ENCODE data around the gene IDUA. TPM values are rescaled to one million over a fixed set of nuclear protein-coding genes. Genes with fewer than 3 reads are reported as not detected.

IDUA gene
- total RNA-seq, 2 donors from 2014 or later: 23.4 to 31.9 TPM

GRCh38 chr4:978957-979701 is 7.7 kb upstream of the IDUA start:
- no peak overlapping the region for H3K27ac ChIP-seq
- TF ChIP-seq, protein P1, sequence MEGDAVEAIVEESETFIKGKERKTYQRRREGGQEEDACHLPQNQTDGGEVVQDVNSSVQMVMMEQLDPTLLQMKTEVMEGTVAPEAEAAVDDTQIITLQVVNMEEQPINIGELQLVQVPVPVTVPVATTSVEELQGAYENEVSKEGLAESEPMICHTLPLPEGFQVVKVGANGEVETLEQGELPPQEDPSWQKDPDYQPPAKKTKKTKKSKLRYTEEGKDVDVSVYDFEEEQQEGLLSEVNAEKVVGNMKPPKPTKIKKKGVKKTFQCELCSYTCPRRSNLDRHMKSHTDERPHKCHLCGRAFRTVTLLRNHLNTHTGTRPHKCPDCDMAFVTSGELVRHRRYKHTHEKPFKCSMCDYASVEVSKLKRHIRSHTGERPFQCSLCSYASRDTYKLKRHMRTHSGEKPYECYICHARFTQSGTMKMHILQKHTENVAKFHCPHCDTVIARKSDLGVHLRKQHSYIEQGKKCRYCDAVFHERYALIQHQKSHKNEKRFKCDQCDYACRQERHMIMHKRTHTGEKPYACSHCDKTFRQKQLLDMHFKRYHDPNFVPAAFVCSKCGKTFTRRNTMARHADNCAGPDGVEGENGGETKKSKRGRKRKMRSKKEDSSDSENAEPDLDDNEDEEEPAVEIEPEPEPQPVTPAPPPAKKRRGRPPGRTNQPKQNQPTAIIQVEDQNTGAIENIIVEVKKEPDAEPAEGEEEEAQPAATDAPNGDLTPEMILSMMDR (IDR thresholded peaks at IDR 0.05): no peak
- no peaks in the 10 kb centered on the region for H3K4me1 ChIP-seq (ENCODE audit: control insufficient read depth in 1 of 2, low read depth in 2 of 2)
- DNase-seq (ENCODE audit: low spot score) (no peak), ATAC-seq (ENCODE audit: insufficient number of reproducible peaks, low FRiP score, low read depth) (no peak)
- no peaks in the 10 kb centered on the region for H3K9me3 ChIP-seq
- H3K4me3 ChIP-seq: no peak overlapping the region
- no peaks in the 10 kb centered on the region for H3K36me3 ChIP-seq
- H3K27me3 ChIP-seq (replicated peaks; ENCODE audit: insufficient read depth): no peaks in the 10 kb centered on the region

GRCh38 chr4:982291-982690 is 4.6 kb upstream of the IDUA start:
- TF ChIP-seq, protein P1 (IDR thresholded peaks at IDR 0.05): no peak
- Histone ChIP-seq H3K4me1 (ENCODE audit: control insufficient read depth in 1 of 2, low read depth in 2 of 2) (peaks cover 7 to 13% of the 10 kb centered on the region in 2 donors), H3K27me3 (replicated peaks; ENCODE audit: insufficient read depth) (no peaks in the 10 kb centered on the region), H3K4me3 (no peak overlapping the region), H3K9me3 (no peaks in the 10 kb centered on the region), H3K27ac (no peak overlapping the region), H3K36me3 (no peaks in the 10 kb centered on the region)
- no peak for ATAC-seq (ENCODE audit: insufficient number of reproducible peaks, low FRiP score, low read depth)
- DNase-seq (ENCODE audit: low spot score): no peak

- Histone ChIP-seq H3K36me3 (no peaks in the 10 kb centered on the region), H3K4me3 (no peak overlapping the region), H3K27ac (no peak overlapping the region), H3K27me3 (replicated peaks; ENCODE audit: insufficient read depth) (no peaks in the 10 kb centered on the region), H3K9me3 (no peaks in the 10 kb centered on the region), H3K4me1 (ENCODE audit: control insufficient read depth in 1 of 2, low read depth in 2 of 2) (peaks cover 13 to 19% of the 10 kb centered on the region in 2 donors)
- ATAC-seq (ENCODE audit: insufficient number of reproducible peaks, low FRiP score, low read depth): no peak
- DNase-seq (ENCODE audit: low spot score): no peak
- TF ChIP-seq, protein P1 (IDR thresholded peaks at IDR 0.05): no peak
These were observed 4.0 kb upstream of the IDUA start for GRCh38 chr4:982814-983213.

- peaks cover 14 to 24% of the 10 kb centered on the region in 2 donors for H3K4me1 ChIP-seq (ENCODE audit: control insufficient read depth in 1 of 2, low read depth in 2 of 2)
- no peak for ATAC-seq (ENCODE audit: insufficient number of reproducible peaks, low FRiP score, low read depth)
- H3K4me3 ChIP-seq: peak overlapping the region; percentile 45
- TF ChIP-seq, protein P1 (IDR thresholded peaks at IDR 0.05): no peak
- H3K9me3 ChIP-seq: no peaks in the 10 kb centered on the region
- H3K27me3 ChIP-seq (replicated peaks; ENCODE audit: insufficient read depth): no peaks in the 10 kb centered on the region
- no peak for DNase-seq (ENCODE audit: low spot score)
- H3K36me3 ChIP-seq: no peaks in the 10 kb centered on the region
- H3K27ac ChIP-seq: no peak overlapping the region
These were observed 2.3 kb upstream of the IDUA start for GRCh38 chr4:984336-985054.

DNA sequence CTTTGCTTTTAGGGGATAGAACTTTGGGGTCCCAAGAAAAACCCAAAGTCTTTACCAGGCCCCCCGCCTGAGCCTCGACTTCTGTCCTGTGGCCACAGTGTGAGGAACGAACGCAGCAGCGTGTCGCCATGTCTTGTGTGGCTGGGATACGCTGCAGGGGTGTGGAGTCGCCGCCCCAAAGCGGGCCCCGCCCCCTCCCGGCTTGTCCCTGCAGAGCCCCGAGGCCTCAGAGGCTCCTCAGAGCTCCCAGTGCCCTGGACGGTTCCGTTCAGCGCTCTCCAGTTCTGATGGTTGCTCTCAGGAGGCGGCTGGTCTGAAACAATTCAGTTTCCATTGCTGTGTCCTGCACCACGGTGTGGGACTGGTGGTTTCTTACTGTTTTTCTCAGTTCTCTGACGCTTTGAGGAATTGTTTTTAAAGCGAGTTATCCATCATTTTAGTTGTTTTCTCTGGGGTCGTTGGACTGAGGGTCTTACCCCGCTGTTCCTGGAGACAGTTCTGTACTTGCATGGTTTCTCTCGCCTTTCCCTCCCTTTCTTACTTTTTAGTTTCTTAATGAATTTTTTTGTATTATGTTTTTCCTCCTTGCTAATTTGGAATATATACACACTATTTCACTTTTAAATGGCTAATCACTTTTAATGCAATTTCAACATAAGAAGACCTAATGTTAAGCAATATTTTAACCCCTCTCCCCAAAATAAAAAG is 1.6 kb upstream of the IDUA start:
- no peak for DNase-seq (ENCODE audit: low spot score)
- Histone ChIP-seq H3K9me3 (no peaks in the 10 kb centered on the region), H3K4me3 (peak overlapping the region; percentile 45), H3K27me3 (replicated peaks; ENCODE audit: insufficient read depth) (no peaks in the 10 kb centered on the region), H3K36me3 (no peaks in the 10 kb centered on the region), H3K4me1 (ENCODE audit: control insufficient read depth in 1 of 2, low read depth in 2 of 2) (peaks cover 14 to 24% of the 10 kb centered on the region in 2 donors), H3K27ac (no peak overlapping the region)
- TF ChIP-seq, protein P1 (IDR thresholded peaks at IDR 0.05): no peak
- ATAC-seq (ENCODE audit: insufficient number of reproducible peaks, low FRiP score, low read depth): no peak

Data from thoracic aorta (tissue), 2 donors.